Loucy (cell line): Measurements from ENCODE around the gene ZFYVE1.

Source experiments
- CTCF ChIP-seq: fragments of 200-600 bp; sonication (generic); conservative IDR thresholded peaks from 2 replicates; pipeline ENCODE4 v1.5.1; 2014; ENCODE audit warnings: mild to moderate bottlenecking, antibody characterized with exemption, low read length
- EZH2phosphoT487 ChIP-seq: fragments of 200-600 bp; IDR thresholded peaks from 2 replicates; pipeline ENCODE4 v1.6.1; 2018; ENCODE audit warnings: antibody characterized with exemption, mild to moderate bottlenecking, moderate library complexity, borderline replicate concordance

- TF ChIP-seq CTCF (no peak), EZH2phosphoT487 (no peak)
Observed at GRCh38 chr14:72932893-72933292, 94.0 kb downstream of the ZFYVE1 start.
